Endothelial cell of umbilical vein (primary cell): ENCODE data around the gene CAMKV. TPM values are rescaled to one million over a fixed set of nuclear protein-coding genes. Genes with fewer than 3 reads are reported as not detected.

ENCODE experiments used
- BruUV-seq: library from RNA; stranded (reverse); fragments of 400-500 nt; replicated peaks from 2 replicates; lab custom pipeline; 2021; lab: Mats Ljungman, UMichigan
- CTCF ChIA-PET: fragments of 300-600, 350-600 bp; sonication (Branson Sonifier 250); formaldehyde crosslinking; loops from one replicate; lab custom pipeline; 2021; ENCODE audit warnings: antibody characterized with exemption, inconsistent platforms; lab: Charles Lee
- POLR2A ChIA-PET: fragments of 300-600, 350-600 bp; sonication (Branson Sonifier 250); formaldehyde crosslinking; loops from one replicate; lab custom pipeline; 2021; ENCODE audit warnings: antibody characterized with exemption, inconsistent platforms; lab: Charles Lee
- DNase-seq: peaks from one replicate; pipeline ENCODE4 v3.0.0-alpha.2; 2011; ENCODE audit warnings: low read depth, low spot score
- FAIRE-seq: peaks from 2 replicates; lab custom pipeline; 2011; peaks lifted over from hg19 to GRCh38; lab: Jason Lieb, UNC
- H2AFZ ChIP-seq: 2 replicates; pipeline ENCODE4 v1.6.0; 2012; ENCODE audit warnings: low read depth, low read length, control low read depth, inconsistent platforms
- H3K27ac ChIP-seq: 2 replicates; pipeline ENCODE4 v1.5.1; 2011; ENCODE audit warnings: low read depth, mild to moderate bottlenecking, control low read depth, low read length, moderate library complexity; ENCODE audit not compliant: insufficient read depth
- H3K27me3 ChIP-seq, 2 experiments: 2 replicates each; pipeline versions ENCODE4 v1.6.0 to v1.6.1; 2011; ENCODE audit warnings: low read length in 2 of 2, mixed read lengths in 1 of 2; ENCODE audit not compliant: control insufficient read depth in 2 of 2, insufficient read depth in 2 of 2
- H3K36me3 ChIP-seq, 2 experiments: 2 replicates in 1 of 2; 3 replicates in 1 of 2; pipeline ENCODE4 v1.5.1; 2011; ENCODE audit warnings: low read length in 2 of 2, mild to moderate bottlenecking in 1 of 2, moderate library complexity in 1 of 2; ENCODE audit not compliant: control insufficient read depth in 2 of 2, insufficient read depth in 2 of 2; ENCODE audit errors: extremely low read depth in 1 of 2
- H3K4me1 ChIP-seq: 3 replicates; pipeline ENCODE4 v1.5.1; 2011; ENCODE audit warnings: mild to moderate bottlenecking, low read length; ENCODE audit not compliant: control insufficient read depth, insufficient read depth; ENCODE audit errors: extremely low read depth
- H3K4me2 ChIP-seq: 2 replicates; pipeline ENCODE4 v1.6.1; 2011; ENCODE audit warnings: low read length, control low read depth, mixed read lengths; ENCODE audit not compliant: insufficient read depth
- H3K4me3 ChIP-seq, 3 experiments: fragments of 200-600 bp in 1 of 3; sonication (generic), shearing (Covaris generic) in 1 of 3; replicated peaks in 1 of 3; 2 replicates each; pipeline ENCODE4 v1.5.1; 2011 to 2016; ENCODE audit warnings: control low read depth in 3 of 3, low read length in 3 of 3, mild to moderate bottlenecking in 2 of 3, inconsistent platforms in 1 of 3, low read depth in 1 of 3, moderate library complexity in 1 of 3; ENCODE audit not compliant: insufficient read depth in 1 of 3
- H3K79me2 ChIP-seq: 2 replicates; pipeline ENCODE4 v1.6.0; 2012; ENCODE audit warnings: low read length, inconsistent platforms; ENCODE audit not compliant: control insufficient read depth, insufficient read depth
- H3K9ac ChIP-seq: replicated peaks from 2 replicates; pipeline ENCODE3; 2011; ENCODE audit warnings: low read length, control low read depth; ENCODE audit not compliant: insufficient read depth; ENCODE audit errors: extremely low read depth
- H3K9me1 ChIP-seq: replicated peaks from 3 replicates; pipeline ENCODE4 v1.6.0; 2011; ENCODE audit warnings: mild to moderate bottlenecking, low read length; ENCODE audit not compliant: control insufficient read depth, insufficient read depth; ENCODE audit errors: extremely low read depth
- H3K9me3 ChIP-seq: replicated peaks from 2 replicates; pipeline ENCODE4 v1.5.1; 2012; ENCODE audit warnings: low read length, inconsistent platforms; ENCODE audit not compliant: control insufficient read depth, insufficient read depth
- H4K20me1 ChIP-seq: replicated peaks from 2 replicates; pipeline ENCODE3; 2011; ENCODE audit warnings: mild to moderate bottlenecking, low read length; ENCODE audit not compliant: control insufficient read depth, insufficient read depth; ENCODE audit errors: extremely low read depth
- EZH2 ChIP-seq: IDR thresholded peaks from 2 replicates; pipeline ENCODE4 v1.6.1; 2012; ENCODE audit warnings: borderline replicate concordance, low read depth, mild to moderate bottlenecking, moderate library complexity, low read length, inconsistent platforms; ENCODE audit not compliant: severe bottlenecking
- FOS ChIP-seq: IDR thresholded peaks from 2 replicates; pipeline ENCODE4 v1.6.1; 2011; ENCODE audit warnings: mild to moderate bottlenecking, low read length, moderate library complexity, borderline replicate concordance; ENCODE audit not compliant: insufficient read depth
- GATA2 ChIP-seq: IDR thresholded peaks from 2 replicates; pipeline ENCODE4 v1.7.0; 2011; ENCODE audit warnings: low read depth, mild to moderate bottlenecking, moderate library complexity, mixed read lengths, low read length; ENCODE audit not compliant: insufficient read length, insufficient read depth
- JUN ChIP-seq: IDR thresholded peaks from 2 replicates; pipeline ENCODE4 v1.6.1; 2011; ENCODE audit warnings: borderline replicate concordance, low read depth; ENCODE audit not compliant: insufficient read length, insufficient read depth
- MYC ChIP-seq: IDR thresholded peaks from one replicate; pipeline ENCODE4 v1.6.1; 2011; ENCODE audit warnings: mild to moderate bottlenecking, low read depth, low read length
- POLR2A ChIP-seq: IDR thresholded peaks from 2 replicates; pipeline ENCODE4 v1.6.1; 2012; ENCODE audit warnings: low read depth, mild to moderate bottlenecking, control low read depth, low read length
- POLR2AphosphoS5 ChIP-seq: IDR thresholded peaks from 2 replicates; pipeline ENCODE4 v1.6.1; 2012; ENCODE audit warnings: low read depth, mild to moderate bottlenecking, control low read depth, low read length, moderate library complexity; ENCODE audit not compliant: insufficient read depth
- dilution Hi-C: fragments of 300-500 bp; cut with MboI; formaldehyde crosslinking; loops from one replicate; pipeline ENCODE4 v1.15.0; 2019; ENCODE audit warnings: low sequenced_read_pairs; ENCODE audit not compliant: extremely low pct_ligation_motif_present
- intact Hi-C: fragments of 100-400 bp; cut with micrococcal nuclease; formaldehyde crosslinking; loops from one replicate; pipeline ENCODE4 v1.10.0; 2022
- polyA plus RNA-seq, 4 experiments: library from polyadenylated mRNA; depleted of rRNA in 3 of 4; stranded (reverse) in 3 of 4; unstranded in 1 of 4; fragments of >200 nt; gene quantifications; 2 replicates each; pipeline versions ENCODE4 v1.2.1 to v1.2.3, GENCODE V29; 2011 to 2012; ENCODE audit warnings: missing spikeins in 1 of 4
- total RNA-seq: library from RNA; stranded (reverse); gene quantifications from 2 replicates; pipeline ENCODE4 v1.2.3, GENCODE V29; 2021
- TF ChIP-seq, protein P1 (sequence below), 2 donors: IDR thresholded peaks; 1 replicate in 1 of 2; 2 replicates in 1 of 2; pipeline ENCODE4 v1.5.1; 2011; ENCODE audit warnings: low read length in 2 of 2, mild to moderate bottlenecking in 2 of 2, moderate library complexity in 2 of 2, control low read depth in 1 of 2, inconsistent platforms in 1 of 2, low read depth in 1 of 2; ENCODE audit not compliant: insufficient read depth in 1 of 2; ENCODE audit errors: extremely low read depth in 1 of 2
- TF ChIP-seq, protein P2 (sequence below): IDR thresholded peaks from 2 replicates; pipeline ENCODE4 v1.6.1; 2011; ENCODE audit not compliant: insufficient read depth, insufficient read length

The CAMKV gene
- total and polyA plus RNA-seq, 2 donors (not counting 3 experiments of a cell fraction or from before 2014, with no cell fraction given): not detected

DNA sequence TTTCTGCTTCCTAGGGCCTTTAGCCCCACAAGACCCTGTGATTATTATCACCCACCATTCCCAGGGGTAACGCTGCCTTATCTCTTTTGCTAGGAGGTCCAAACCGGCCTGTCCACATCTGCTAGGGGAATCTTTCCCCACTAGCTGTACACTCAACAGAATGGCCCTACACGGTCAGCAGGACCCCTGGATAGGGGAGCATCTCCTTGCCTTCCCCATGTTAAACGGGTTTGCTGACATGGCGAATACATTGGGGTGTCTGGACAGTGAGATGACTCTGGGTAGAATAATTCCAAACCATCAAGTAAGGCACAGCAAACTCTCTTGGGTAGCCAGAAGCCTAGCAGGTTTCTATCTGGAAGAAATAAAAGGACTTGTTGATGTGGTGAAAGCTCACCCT lies 14.0 kb downstream of the CAMKV start:
- intact Hi-C loops: loop anchor here (2.0 kb wide), 1 partner anchor 51 kb away; no protein-coding TSS in a partner anchor
- Histone ChIP-seq H3K27me3 (no peaks in the 10 kb centered on the region), H3K9me1 (no peaks in the 10 kb centered on the region), H3K4me1 (peaks cover 12% of the 10 kb centered on the region), H3K36me3 (no peaks in the 10 kb centered on the region), H3K4me3 (peak overlapping the region; percentile 41 to 64 (median 54)), H4K20me1 (no peaks in the 10 kb centered on the region), H3K4me2 (peak overlapping the region; percentile 84), H2AFZ (no peak overlapping the region), H3K9ac (peak overlapping the region; percentile 52), H3K79me2 (peaks cover 3% of the 10 kb centered on the region), H3K27ac (no peak overlapping the region), H3K9me3 (no peaks in the 10 kb centered on the region)
- POLR2A ChIA-PET: no interaction called here
- BruUV-seq: no TSS peak
- FAIRE-seq: peak; percentile 26
- CTCF ChIA-PET: interaction anchor here (1.2 kb wide), 1 partner anchor 52 kb away, joined by 3 read pairs; the partner anchor contains the start of gene INKA1
- no peak for TF ChIP-seq FOS
- TF ChIP-seq, protein P1, sequence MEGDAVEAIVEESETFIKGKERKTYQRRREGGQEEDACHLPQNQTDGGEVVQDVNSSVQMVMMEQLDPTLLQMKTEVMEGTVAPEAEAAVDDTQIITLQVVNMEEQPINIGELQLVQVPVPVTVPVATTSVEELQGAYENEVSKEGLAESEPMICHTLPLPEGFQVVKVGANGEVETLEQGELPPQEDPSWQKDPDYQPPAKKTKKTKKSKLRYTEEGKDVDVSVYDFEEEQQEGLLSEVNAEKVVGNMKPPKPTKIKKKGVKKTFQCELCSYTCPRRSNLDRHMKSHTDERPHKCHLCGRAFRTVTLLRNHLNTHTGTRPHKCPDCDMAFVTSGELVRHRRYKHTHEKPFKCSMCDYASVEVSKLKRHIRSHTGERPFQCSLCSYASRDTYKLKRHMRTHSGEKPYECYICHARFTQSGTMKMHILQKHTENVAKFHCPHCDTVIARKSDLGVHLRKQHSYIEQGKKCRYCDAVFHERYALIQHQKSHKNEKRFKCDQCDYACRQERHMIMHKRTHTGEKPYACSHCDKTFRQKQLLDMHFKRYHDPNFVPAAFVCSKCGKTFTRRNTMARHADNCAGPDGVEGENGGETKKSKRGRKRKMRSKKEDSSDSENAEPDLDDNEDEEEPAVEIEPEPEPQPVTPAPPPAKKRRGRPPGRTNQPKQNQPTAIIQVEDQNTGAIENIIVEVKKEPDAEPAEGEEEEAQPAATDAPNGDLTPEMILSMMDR (IDR thresholded peaks at IDR 0.05; ENCODE audit: extremely low read depth in 1 of 2, insufficient read depth in 1 of 2, low read depth in 1 of 2, low read length in 2 of 2): no peak
- TF ChIP-seq GATA2: no peak
- TF ChIP-seq EZH2: no peak
- TF ChIP-seq JUN: no peak
- no peak for TF ChIP-seq POLR2AphosphoS5
- TF ChIP-seq, protein P2, sequence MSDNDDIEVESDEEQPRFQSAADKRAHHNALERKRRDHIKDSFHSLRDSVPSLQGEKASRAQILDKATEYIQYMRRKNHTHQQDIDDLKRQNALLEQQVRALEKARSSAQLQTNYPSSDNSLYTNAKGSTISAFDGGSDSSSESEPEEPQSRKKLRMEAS: no peak
- TF ChIP-seq MYC: no peak
- no peak for TF ChIP-seq POLR2A
- dilution Hi-C loops: no loop called here
- DNase-seq: no peak
